NCI-H345 treated with DMSO at 0.1 percent for 48 hours (cell line): Measurements from ENCODE around the gene CXCL10.
"Not testable (repeated sequence)": the region's sequence is repeated elsewhere in the genome, so short reads cannot be mapped to it uniquely, and the experiment has no call there.

Source experiments
- DNase-seq: peaks from one replicate; lab custom pipeline; 2025; ENCODE audit not compliant: unreplicated experiment; lab: John Stamatoyannopoulos, UW

The CXCL10 gene

GRCh38 chr4:76029300-76029699 lies 6.0 kb upstream of the CXCL10 start:
- DNase-seq, result no peak

GRCh38 chr4:76028350-76028765 lies 5.1 kb upstream of the CXCL10 start:
- DNase-seq, result peak; percentile 28

GRCh38 chr4:76024065-76024464 lies 768 bp upstream of the CXCL10 start:
- no peak for DNase-seq

GRCh38 chr4:76022677-76023076 lies 620 bp downstream of the CXCL10 start:
- no peak for DNase-seq

- DNase-seq, result no peak
Observed at GRCh38 chr4:76022031-76022430, 1.3 kb downstream of the CXCL10 start.

GRCh38 chr4:76017056-76017686 lies 6.1 kb downstream of the CXCL10 start:
- DNase-seq, result no peak

GRCh38 chr4:76016393-76016792 lies 6.9 kb downstream of the CXCL10 start:
- no peak for DNase-seq

- no peak for DNase-seq
Observed at GRCh38 chr4:76013540-76013939, 9.8 kb downstream of the CXCL10 start.

DNA sequence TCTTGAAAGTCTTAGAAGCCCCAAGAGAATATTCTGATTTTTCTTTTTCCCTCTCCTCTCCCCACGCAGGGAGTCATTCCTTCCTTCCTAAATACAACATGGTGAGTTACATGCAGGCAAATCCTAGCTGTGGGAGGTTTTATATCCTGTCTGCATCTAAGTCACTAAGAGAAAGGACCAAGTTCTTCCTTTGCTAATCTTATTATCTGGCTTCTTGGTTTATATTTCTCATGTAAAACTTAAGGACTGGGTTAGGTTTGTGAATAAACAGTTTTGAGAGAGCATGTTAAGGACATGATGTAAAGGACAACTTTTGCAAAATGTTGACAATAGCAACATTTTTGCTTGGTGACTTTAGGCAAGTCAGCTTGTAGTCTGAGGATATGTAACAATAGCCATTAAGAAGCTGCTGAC lies 10.9 kb downstream of the CXCL10 start:
- no peak for DNase-seq

DNA sequence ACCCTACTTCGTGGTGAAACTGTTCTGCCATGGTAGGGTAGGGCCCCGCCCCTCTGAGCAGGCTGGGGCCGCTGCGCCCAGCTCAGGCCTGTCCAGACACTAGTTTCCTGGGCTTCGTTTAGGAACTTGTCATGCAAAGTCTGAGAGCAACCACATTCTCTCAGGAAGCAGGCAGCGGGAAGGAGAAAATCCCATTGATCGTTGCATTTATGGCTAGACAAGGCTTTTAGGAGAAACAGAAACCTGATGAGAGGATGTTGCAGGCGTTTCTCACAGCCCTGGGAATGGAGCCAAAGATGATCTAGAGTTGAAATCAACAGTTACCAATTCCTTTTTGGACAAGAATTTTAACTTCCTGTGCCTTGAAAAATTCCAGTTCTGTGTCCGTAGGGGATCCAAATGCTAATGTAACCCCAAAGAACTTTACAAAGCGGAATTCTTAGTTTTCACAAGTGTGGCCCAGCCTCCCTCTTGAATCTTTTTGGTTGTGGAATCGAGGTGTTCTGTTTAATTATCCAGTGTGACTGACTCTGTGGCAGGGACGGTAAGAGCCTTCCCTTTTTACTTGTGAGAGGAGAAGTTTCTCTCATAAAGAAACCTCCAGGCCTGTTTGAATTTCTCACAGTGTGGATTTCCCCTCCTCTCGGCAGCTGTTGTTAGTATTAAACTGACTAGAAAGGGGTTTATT lies 11.5 kb downstream of the CXCL10 start:
- DNase-seq, result no peak

DNA sequence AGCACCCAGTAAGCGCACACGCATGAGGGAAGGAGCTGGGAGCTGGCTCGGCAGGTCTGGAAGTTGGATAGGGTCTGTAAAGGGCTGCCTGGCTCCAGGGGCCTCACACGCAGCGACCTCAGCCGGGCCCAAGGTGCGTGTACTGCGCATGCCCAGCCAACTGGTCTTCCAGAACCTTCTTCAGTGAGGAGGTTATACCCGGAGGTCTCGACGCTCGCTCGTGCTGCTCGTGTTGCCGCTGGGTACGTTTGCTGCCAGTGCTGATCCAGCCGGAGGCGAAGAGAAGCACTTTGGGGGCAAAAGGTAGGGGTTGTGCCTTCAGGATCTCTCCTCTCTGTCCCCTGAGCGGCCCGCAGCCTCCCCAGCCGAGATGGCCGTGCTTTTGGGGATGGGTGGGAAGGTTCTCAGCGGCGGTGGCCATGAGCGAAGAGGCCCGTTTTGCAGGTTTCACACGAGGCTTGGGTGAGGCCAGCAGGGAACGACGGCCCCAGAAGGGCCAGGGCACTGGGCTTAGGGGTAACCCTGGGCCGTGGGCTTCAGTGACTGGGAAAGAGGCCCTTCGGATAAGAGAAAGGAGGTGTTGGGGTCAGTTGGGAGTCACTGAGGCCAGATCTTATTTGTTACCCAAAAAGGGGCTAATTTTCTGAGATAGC lies 12.2 kb downstream of the CXCL10 start:
- no peak for DNase-seq

DNA sequence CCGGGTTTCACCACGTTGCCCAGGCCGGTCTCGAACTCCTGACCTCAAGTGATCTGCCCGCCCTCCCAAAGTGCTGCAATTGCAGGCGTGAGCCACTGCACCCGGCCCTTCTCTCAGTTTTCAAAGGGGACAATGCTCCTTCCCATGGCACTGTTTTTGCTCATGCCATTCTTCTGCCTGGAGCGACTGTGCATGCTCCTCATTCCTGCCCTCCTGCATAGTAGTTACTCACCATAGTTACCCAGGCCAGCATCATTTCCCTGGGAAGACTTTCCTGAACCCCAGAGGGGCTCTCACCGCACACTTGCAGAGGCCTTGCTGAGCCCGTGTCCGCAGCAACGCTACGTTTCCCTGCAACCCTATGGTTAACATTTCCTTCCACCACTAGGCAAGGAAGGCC lies 12.7 kb downstream of the CXCL10 start:
- DNase-seq, result no peak

DNA sequence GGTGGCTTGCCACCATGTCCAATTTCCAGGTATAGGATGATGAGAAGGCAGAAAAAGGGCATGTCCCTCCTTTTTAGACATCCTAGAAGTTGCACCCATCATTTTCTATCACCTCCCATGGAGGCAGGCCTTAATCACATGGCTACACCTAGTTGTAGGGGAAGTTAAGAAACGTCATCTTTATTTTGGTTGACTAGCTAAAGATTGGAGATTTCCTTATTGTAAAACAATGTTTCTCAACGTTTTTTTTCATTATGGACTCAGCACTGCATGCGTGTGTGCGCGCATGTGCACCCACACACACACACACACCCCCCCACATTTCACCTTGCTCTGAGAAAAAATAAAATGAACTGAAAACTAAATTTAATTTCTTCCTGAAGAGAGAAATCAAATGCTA lies 14.0 kb downstream of the CXCL10 start:
- no peak for DNase-seq

GRCh38 chr4:76007089-76007862 lies 16.0 kb downstream of the CXCL10 start, which contains the start of gene CXCL9:
Gene CXCL9, minus strand, starts transcription at chr4:76007509. Its CDS starts 60 bp downstream, at chr4:76007449.
- DNase-seq, result no peak

- DNase-seq, result no peak
Observed at GRCh38 chr4:76003620-76004019, 19.7 kb downstream of the CXCL10 start.

DNA sequence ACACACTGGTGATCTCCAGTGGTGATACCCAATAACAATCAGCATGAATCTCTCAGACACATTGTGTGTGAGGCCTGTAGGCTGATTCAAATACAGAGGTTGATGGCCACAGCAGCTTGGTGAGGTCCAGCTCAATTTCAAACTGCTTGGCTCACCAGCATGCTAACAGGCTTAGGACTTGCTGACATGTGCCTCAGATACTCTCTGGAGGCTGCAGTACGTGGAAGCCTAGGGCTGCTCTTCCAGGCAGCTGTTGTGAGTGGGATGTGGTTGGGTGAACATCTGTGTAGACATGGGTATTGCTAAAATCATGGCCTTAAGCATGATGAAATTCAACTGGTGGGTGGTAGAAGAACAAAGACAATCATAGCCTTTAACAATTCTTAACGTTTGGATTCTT lies 20.3 kb downstream of the CXCL10 start:
- DNase-seq, result no peak

- no peak for DNase-seq
Observed at GRCh38 chr4:76002176-76002575, 21.1 kb downstream of the CXCL10 start.

DNA sequence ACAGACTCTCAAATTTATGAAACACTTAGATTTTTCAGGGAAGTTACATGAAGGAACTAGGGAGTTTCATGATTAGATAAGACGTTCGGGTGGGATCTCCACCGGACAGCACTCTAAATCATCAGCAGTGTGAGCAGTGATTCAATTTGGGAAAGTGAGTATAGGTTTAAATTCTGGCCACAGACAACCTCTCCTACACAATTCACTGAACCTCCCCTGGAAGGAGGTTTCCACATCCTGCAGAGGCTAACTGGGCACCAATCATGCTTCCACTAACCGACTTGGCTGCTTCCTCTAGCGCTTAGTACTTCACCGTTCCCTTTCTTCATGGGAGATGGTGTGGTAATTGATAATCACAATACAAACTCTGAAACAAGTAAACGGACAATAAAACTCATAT lies 21.6 kb downstream of the CXCL10 start:
- no peak for DNase-seq

- no peak for DNase-seq
Observed at GRCh38 chr4:76000279-76000678, 23.0 kb downstream of the CXCL10 start.

- not testable (repeated sequence) for DNase-seq
Observed at GRCh38 chr4:75998525-75999147, 24.7 kb downstream of the CXCL10 start.

DNA sequence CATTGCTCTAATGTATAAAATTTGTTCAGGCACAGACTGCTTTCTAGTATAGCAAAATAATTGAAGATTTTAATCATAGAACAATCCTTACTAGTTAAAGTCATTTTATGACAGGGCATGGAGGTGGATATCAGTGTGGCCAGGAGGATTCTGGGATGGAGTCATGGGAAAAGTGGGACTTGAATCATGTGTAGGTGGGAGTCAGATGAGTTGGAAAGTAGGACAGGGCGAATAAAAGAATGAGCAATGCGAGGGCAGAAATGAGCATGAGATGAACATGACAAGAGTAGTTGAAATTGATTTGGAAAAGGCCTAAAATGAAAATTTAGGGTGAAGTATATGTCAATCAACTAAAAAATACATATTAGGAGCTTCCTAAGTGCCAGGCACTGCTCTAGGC lies 25.4 kb downstream of the CXCL10 start:
- no peak for DNase-seq
